ENCODE results near the gene C15orf39.

DNA sequence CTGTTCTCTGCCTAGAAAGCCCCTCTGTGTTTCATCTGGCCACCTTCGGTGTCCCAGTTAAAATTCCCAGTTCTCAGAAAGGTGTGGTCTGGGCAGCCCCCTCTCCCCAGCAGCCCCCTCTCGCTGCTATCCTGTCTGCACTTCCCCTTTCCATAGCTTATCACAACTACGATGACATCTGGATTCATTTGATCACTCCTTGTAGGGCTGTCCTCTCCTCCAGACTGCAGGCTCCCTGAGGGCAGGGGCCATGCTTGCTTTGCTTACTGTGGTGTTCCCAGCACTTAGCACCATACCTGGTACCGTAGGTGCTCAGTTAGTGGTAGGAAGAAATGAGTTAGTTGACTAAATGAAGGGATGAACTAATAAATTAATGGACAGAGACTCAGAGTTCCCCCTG is 30.2 kb downstream of the C15orf39 start:
- TF ChIP-seq POLR2A (IDR thresholded peaks at IDR 0.05; ENCODE audit: low read depth, low read length): no peak
- no peak for TF ChIP-seq TAF1 (IDR thresholded peaks at IDR 0.05; ENCODE audit: borderline replicate concordance, low read depth, low read length)
- no peak for TF ChIP-seq POLR2AphosphoS5 (IDR thresholded peaks at IDR 0.05; ENCODE audit: low read depth, low read length)
